RKO (cell line): ENCODE measurements around the gene ZNF624.

ENCODE experiments used
- DNase-seq: peaks from one replicate; pipeline ENCODE4 v3.0.0-alpha.2; 2016; ENCODE audit warnings: low spot score

ZNF624 gene

DNA sequence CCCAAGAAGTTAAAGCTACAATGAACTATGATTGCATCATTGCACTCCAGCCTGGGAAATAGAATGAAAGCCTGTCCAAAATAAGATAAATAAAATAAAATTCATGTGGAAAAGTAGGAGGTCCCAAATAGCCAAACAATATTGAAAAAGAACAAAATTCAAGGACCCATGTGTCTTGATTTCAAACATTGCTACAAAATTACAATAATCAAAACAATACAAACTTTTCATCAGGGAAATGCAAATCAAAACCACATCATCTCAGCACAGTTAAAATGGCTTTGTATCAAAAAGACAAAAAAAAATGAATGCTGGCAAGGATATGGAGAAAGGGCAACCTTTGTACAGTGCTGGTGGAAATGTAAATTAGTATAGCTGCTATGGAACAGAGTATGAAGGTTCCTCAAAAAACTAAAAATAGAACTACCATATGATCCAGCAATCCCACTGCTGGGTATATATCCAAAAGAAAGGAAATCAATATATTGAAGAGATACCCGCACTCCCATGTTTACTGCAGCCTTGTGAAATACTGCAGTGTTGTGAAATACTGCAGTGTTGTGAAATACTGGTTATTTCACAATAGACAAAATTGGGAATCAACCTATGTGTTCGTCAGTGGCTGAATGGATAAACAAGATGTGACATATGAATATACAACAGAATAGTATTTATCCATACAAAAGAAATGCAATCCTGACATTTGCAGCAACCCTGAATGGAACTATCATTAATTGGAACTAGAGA lies 60.1 kb downstream of the ZNF624 start:
- no peak for DNase-seq

DNA sequence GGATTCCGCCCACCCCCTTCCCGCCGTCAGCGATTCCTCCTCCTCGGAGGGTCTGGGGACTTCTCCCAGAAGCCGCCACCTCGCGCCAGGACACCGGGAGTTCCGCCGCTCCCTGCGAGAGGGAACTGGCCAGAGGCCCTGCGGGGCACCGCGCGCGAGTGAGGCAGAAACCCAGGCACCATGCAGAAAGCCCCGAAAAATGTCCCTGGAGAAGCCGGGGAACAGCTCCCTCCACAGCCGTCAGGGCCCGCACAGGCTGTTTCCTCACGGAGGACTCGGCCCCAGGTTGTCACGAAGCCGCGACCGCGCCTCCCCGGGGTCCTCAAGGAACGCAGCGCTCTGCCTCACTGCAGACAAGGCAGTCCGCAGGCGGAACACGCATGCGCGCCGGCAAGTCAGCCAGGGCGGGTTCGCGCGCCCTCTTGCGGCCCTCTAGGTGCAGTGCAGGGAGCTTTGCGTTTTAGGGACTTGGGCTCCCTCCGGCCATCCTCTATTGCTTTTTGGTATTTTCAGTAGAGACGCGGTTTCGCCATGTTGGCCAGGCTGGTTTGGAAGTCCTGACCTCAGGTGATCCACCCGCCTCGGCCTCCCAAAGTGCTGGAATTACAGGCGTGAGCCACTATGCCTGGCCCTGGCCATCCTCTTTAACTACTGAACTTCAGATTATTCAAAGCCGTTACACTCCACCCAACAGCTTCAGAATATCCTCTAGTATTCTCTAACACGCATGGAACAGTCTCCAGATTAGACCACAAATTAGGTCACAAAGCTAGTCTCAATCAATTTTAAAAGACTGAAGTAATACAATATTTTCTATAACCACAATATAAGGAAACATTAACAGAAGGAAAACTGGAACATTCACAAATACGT lies 64.3 kb downstream of the ZNF624 start:
- DNase-seq, result peak; percentile 92

DNA sequence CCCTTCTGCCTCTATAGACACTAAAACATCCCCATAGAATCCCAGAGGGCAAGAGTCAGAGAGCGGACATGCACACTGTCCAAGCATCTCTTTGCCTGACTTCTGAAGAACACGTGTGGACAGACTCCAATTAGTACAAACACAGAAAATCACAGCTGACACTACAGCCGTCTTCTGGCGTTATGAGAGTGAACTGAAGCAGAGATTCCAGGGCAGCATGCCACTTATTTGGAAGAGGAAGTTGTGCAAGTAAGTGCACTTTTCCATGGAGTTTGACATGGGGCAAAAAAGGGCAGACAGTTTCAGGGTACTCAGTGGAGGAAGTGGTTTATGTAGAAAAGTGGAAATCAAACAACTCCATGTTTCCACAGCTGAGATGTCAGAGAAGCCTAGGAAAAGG lies 67.9 kb downstream of the ZNF624 start:
- no peak for DNase-seq

DNA sequence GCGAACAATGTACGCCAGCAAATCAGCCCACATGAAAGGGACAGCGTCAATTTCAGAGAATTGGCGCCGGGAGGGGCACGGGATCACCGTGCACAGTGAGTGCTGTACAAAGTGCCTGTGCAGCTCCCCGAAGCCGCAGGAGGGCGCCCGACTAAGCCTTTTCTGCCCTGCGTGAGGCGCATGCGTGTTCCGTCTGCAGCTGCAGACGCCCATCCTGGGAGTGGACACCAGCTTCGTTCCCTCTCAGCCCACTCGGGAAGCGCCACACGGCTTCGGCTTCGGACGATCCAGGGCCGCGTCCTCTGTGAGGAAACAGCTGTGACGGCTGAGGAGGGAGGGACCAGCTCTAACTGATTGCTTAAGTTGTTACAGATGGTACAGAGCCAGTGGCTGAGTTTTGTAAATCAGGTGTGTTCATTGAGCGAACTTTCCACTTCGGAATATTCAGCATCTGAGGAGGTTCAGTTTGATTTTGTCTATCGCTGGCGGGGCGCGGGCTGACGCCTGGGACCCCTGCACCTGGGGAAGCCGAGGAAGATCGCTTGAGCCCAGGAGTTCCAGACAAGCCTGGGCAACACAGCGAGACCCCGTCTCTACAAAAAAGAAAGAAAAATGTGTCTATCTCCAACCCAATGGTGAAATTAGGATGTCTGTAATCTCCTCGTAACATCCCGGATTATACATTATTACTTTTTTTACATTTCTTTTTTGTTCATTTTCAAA lies 69.2 kb downstream of the ZNF624 start:
- DNase-seq, result peak; percentile 93

DNA sequence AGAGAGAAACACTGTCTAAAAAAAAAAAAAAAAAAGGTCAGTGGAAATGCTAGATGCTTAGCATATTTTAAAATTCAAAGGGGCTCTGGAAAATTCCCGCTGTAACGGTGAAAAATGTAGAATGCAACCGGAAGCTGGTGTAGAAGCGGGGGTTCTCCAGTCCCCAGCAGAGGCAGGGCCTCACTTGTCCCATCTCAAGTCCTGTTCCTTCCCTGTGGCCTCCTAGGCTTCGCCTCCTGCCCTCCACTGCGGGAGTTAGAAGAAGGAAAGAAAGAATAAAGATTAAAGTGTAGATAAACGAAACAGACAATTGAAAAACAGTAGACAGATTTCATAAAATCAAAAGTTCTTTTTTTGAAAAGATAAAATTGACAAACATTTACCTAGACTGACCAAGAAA lies 69.9 kb downstream of the ZNF624 start:
- no peak for DNase-seq

DNA sequence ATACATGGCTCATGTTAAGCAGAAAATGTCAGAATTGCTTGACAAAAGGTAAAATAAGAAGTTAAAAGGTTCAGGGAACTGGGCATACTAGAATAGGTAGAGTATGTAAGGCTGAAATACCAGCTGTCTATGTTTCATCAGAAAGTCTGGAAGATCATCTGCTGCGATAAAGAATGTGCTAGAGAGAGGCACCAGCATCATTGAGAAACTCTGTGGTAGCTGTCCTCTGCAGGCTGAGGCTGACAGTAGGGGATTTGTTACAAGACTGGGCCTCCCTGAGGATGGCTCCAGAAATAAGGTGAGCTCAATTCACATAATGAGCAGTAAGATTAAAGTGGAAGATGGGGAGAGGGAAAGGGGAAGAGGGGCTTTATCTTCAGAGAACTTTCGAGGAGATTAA lies 80.2 kb downstream of the ZNF624 start:
- DNase-seq, result no peak
